Activated gamma-delta T cell treated with anti-CD3 and anti-CD28 coated beads, Interleukin-2, amount 50 U/mL, for 16 hours (primary cell): ENCODE data around the gene RUBCN.

ENCODE experiments used
- DNase-seq: peaks from one replicate; pipeline ENCODE4 v3.0.0-alpha.2; 2020; ENCODE audit warnings: low read depth

Gene RUBCN

DNA sequence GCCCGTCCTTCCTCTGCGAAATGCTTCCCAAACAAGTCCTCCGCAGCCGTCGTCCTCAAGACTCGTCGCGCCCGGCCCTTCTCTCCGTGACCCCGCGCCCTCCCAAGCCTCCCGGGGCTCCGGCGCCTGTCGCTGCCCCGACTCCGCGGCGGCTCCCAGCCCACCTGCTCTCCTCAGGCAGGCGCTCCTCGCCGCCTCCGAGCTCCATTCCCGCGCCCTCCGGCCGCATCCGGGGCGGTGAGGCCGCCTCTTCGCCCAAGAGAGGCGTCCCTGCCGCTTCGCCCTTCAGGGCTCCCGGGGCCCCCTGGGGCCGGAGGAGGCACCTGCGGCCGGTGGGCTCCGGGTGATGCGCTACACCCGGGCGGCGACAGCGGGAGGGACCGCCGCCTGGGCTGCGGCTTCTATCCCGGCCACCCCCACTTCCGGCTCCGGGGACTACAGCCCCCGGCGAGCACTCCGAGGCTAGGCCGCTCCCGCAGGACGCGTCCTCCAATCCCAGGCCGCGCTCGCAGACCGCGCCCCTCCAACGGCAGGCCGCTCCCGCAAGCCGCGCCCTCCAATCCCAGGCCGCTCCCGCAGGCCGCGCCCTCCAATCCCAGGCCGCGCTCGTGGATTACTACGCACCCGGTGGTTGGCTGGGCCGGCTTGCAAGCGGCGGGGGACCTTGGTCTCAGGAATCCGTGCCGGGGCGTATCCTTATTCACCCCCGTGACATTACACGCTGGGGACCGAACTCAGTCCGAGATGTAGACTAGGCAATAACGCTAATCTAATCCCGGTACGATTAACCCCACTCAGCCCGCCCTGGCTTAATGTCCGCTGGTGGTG, at the start of gene RUBCN:
TSS of gene RUBCN (minus strand) at position 414 of the 828 bp plus-strand sequence. CDS start at position 229, 185 bp downstream.
- DNase-seq = peak; percentile 87

DNA sequence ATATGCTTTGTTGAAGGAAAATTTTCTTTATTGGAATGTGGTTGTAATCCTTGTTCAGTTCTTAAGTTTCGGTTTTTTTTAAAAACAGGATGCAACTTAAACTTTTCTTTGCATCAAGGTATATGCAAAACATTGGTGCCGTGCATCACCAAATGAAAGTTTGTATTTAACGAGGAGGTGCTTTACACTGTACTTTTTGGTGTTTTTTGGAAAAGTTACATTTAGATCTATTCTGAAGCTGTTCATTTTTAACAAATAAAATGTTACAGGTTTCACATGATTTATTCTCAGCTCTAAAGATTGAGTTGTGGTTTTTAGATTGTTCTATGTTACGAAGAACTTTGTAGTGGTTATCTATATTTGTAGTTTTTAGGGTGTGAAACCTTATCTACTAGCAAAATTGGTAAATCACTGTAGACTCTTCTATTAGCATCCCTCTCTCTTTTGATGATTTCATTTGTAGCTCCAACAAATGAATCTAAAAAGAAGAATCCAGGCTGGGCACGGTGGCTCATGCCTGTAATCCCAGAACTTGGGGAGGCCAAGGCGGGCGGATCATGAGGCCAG, 47.4 kb upstream of the RUBCN start:
- no peak for DNase-seq

DNA sequence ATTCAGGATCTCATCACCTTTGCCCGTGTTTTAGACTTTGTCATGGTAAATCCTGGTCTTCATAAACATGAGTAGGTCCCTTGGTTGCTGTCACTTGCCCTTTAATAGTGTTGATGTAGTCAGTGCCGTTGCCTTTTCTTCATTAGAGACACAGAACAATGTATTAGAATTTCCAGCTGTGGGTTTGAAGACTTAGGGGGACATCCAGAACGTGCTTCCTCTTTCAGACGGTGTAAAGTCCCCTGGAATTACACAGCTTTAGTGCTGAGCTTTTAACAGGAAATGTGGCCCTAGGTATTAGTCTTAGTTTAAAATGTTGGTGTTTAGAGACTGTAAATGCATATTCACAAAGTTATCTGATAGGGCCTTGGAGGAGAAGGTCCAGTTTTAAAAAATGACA, 45.5 kb upstream of the RUBCN start:
- no peak for DNase-seq

DNA sequence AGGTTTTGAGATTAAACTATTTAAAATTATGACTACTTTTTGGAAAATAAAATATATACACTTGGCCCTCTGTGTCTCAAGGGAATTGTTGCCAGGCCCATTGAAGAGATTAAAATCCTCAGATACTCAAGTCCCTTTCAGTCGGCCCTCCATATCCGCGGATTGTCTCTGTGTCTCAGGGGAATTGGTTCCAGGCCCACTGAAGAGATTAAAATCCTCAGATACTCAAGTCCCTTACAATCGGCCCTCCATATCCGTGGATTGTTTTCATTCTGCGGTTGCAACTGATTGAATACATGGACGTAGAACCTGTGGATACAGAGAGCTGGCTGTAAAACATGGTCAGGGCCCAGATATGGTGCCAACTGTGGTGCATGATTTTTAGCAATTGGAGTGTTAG, 38.6 kb upstream of the RUBCN start:
- no peak for DNase-seq

DNA sequence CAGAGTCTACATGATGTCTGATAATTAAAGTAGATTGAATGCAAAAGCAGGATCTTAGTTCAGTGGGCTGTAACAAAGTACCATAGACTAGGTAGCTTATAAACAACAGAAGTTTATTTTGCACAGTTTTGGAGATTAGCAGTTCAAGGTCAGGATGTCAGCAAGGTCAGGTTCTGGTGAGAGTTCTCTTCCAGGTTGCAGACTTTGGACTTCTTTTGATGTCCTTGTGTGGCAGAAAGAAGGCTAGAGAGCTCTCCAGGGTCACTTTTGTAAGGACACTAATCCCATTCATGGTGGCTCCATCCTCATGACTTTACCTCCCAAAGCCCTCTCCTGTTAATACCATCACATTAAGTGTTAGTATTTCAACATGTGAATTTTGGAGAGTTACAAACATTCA, 25.1 kb upstream of the RUBCN start:
- no peak for DNase-seq

DNA sequence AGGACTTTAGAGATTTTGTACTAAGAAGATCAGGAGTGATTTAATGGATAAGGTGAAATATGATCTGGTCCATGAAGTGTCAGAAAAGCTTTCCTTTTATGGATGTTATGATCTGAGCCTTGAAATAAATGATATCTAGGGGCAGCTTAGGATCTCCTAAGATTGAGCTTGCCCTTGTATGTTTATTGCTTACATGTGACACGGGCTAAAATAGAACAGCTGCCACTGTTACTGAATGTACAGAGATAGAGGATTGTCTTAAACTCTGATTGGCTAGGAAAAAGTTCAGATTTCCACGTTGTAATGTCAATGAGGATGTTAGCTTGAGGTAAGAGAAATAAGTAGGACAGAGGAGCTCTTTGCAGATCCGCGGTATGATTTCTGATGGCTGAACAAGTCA, 21.8 kb upstream of the RUBCN start:
- DNase-seq = no peak

- DNase-seq = no peak
Measured at GRCh38 chr3:197756704-197757103, 20.0 kb upstream of the RUBCN start.

DNA sequence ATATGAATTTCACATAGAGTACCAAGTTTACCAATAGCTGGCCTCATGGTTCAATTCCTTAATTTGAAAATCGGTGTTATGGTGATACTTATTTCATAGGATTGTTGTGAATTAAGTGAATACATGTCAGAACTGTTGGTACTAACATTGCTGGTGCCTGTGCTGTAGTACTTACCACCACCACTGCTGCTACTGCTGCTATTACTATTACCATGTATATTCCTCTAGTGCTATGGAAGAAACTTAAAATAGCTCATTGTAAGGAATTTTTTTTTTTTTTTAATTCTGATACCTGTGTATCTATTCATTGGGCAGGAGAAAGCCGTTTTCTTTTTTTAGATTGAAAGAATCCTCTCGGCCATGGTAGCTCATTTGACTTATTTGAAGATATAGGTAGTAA, 16.6 kb upstream of the RUBCN start:
- no peak for DNase-seq

DNA sequence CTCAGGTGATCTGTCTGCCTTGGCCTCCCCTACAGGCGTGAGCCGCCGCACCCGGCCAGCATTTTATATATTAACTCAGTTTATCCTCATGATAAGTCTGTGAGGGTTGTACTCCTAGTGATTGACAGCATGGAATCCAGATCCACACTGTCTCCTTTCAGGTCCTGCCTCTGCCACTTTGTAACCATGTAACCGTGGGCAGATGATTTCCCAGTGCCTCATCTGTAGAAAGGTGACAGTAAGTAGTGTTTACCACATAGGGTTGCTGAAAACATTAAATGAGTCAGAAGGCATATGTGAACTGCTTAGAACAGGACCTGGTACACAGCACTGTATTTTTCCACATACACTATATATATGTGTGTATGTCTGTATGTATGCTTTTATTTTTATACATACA, 15.4 kb upstream of the RUBCN start:
- DNase-seq = no peak

GRCh38 chr3:197750858-197751737, 14.4 kb upstream of the RUBCN start:
- DNase-seq = no peak

- DNase-seq = peak; percentile 22
Measured at GRCh38 chr3:197750396-197750831, 13.7 kb upstream of the RUBCN start.

DNA sequence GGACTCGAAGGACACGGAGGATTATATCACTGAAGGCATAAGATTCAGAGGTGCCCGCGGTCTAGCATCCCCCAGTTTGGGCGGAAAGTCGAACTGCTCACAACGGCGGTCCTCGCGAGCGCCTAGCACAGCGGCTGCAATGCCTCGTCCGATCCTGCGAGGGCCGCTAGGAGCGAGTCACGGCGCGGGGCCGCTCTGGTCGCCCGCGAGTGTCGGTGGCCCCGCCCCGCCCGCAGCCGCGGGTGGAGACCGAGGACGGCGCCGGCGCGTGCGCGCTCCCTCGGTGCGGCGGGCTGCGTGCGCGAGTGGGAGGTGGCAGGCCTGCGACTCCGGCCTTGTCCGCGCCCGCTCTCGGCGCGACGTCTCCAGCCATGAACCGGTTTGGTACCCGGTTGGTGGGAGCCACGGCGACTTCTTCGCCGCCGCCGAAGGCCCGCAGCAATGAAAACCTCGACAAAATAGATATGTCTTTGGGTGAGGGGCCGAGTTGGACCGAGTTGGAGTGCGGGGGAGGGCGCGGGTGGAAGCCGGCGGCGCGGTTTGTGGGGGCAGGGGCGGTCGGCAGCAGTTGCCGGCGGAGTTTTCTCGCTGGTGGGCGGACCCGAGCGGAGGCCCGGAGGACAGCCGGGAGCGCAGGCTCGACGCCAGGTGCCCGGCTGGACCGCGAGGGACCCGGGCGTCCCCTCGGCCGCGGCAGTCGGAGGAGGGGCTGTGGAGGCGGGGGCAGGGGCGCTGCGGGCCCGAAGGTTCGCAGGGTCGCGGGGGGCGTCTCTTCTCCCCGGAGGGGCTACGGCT, 13.1 kb upstream of the RUBCN start, which contains the start of gene FYTTD1:
TSS of gene FYTTD1 (plus strand) at position 283 of the 795 bp plus-strand sequence. CDS start at position 372, 89 bp downstream.
- DNase-seq = peak; percentile 76

- DNase-seq = peak; percentile 39
Measured at GRCh38 chr3:197749315-197749600, 12.6 kb upstream of the RUBCN start.

DNA sequence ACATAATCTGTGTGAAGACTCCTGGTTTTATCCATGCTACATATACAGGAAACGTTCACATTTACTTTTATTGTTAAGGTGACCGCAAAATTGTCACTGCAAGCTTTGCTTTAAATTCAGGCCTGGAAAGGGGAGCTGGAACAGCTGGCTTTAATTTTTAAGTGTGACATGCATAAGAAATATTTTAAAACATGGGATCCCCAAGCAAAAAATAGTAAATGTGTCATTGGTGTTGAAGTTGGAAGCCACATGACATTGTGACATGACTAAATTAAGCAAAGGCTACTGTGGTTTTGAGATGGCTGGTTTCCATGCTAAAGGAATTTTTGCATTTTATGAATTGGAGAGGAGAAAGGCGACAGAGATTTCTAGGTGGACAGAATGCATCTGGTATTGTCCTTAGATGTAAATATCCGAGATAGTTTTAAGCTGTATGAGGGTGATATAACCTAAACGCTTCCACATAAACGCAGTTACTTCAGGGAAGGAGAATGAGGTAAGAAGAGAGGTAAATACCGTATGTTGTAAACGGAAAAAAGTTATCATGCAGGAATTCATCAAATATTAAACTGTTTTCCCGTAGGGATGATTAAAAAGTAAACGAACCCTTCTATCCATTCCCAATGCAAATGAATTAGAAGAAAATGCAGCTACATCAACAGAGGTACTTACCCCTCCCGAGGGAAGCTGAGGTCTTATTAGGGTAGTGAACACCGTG, 12.1 kb upstream of the RUBCN start:
- no peak for DNase-seq

- DNase-seq = no peak
Measured at GRCh38 chr3:197746801-197747237, 10.1 kb upstream of the RUBCN start.

DNA sequence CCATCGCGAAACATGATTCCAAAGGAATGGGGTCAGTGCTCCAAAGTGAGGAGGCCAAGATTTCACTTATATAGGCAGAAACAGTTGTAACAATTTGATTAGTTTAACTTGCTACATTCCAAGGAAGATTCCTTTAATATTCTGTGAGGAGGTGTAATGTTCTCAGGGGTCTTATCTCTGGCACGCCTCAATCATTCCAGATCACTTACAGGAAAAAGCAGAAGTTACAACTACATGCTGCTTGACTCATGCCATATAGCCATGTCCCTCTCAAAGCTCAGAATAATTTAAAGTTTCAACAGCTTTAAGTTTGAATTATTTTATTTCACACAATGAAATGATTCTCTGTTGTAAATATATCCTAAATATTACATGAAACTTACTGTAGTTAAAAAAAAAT, 9.5 kb upstream of the RUBCN start:
- DNase-seq = no peak

DNA sequence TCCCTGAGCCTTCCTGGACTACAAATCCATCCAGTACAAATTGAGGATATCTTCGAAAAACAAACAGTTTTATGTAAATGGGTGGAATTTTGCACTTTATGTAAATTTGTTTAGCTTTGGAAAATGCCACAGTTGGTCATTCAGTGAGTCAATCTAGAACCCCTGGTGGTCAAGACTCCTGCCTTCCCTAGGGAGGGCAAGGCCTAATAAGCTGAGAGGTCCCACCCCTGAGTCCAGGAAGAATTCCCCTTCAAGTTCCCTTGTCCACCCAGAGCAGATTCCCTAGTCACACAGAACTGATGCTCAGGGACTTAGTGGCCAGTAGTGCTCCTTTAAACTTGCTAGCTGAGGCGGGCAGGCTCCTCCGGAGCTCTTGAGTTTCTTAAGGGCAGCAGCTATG, 6.1 kb upstream of the RUBCN start:
- DNase-seq = no peak

GRCh38 chr3:197737749-197738462, 1.2 kb upstream of the RUBCN start:
- no peak for DNase-seq

DNA sequence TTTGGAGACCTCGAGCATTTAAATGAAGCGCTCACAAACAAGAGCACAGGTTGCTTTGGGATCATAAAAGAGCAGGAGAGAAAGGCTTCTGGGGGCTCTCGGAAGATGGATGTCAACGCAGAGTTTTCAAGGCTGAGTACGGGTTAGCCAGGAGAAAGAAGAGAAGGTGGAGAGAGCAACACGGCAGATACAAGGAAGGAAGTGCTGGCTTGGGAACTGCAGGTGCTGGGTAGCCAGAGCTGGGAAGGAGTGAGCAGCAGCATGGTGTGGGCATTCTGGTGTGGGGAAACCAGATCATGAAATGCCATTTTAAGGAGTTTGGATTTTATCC, 580 bp upstream of the RUBCN start:
- no peak for DNase-seq

- no peak for DNase-seq
Measured at GRCh38 chr3:197736010-197736490, 654 bp downstream of the RUBCN start.
